ENCODE data around the gene MIGA2.

MIGA2 gene

DNA sequence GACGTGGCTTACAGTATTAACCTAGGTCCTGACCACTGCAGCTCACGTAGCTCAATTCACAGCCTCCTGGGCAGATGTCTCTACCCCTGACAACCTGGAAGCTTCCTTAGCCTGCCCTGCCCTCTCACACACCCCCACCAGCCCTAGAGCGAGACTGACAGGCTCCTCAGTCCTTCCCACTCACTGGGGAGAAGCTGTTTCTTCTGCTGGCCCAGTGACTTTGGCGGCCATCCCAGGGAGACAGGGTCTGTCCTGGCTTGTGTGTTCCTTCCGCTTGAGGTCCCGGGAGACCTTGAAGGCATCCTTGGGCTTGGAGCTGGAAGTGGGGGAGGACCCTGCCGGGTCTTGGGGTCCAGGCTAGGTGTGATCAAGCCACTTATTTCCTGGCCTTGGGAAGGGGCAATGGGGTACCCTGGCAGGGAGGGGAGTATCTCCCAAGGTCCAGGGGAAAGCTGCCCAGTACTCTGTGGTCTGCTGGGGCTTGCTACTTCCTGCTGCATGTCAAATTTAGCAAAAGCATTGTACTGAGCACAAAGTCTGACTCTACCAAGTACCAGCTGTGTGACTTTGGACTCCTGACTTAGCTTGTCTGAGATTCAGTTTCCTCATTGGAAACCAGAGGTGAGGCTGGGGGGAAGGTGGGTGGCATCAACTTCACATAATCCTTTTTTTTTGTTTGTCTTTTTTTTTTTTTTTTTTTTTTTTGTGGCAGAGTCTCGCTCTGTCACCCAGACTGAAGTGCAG is 1.9 kb downstream of the MIGA2 start:
- DNase-seq = no peak

DNA sequence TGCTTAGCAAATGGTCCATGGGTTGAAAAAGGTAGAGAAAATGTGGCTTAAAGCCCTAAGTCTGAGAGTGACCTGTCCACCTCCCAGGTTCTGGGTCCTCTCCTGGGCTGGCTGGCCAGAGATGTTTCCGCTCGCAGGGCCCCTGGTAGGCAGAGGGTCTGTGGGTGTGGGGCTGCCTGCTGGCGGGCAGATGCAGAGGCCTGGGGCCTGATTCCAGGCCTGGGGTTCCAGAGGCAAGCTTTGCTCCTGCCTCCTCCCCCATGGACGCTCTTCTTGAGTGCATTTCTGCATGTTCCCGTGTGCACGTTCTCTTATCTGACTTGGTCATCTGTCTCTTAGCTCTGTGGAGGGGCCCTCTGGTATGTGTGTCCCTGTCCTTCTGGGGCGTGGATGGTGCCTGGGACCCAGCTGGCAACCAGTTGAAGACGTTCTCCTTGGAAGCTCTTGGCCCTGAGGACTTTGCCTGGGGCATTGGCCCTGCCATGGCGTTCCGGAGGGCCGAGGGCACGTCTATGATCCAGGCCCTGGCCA is 3.8 kb downstream of the MIGA2 start:
- no peak for DNase-seq

DNA sequence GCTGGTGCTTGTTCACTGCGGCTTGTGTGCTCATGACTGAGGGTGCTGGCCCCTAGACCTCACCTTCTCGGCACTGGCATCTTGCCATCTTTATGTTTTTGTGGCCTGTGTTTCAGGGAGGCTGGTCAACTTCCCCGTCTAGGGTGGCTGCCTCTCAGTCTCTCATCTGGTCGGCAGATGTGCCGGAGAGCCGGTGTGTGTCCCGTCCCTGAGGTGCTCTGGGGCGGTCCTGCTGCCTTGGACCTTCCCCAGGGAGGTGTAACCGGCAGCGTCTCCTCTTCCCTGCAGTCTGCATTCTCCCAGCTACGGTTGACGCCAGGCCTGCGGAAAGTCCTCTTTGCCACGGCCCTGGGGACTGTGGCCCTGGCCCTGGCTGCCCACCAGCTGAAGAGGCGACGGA is 5.6 kb downstream of the MIGA2 start:
- no peak for DNase-seq

DNA sequence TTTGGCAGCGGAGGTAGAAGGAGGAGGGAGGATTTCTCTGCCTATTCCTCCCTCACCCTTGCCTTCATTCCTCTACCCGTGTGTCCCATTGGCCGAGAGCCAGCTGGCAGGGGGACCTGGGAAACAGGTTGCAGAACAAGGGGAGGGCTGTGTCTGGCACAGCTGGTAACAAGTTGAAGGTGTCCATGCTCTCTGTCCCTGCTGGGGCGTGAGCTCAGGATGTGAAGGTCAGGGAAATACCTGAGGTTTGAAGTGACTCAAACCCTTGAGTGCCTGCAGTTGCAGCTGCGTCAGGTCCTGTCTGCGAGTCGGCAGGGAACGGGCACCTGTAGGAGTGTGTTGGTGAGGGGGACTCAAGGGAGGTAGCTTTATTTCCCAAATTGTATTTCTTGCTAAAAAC is 16.2 kb downstream of the MIGA2 start:
- DNase-seq = no peak

DNA sequence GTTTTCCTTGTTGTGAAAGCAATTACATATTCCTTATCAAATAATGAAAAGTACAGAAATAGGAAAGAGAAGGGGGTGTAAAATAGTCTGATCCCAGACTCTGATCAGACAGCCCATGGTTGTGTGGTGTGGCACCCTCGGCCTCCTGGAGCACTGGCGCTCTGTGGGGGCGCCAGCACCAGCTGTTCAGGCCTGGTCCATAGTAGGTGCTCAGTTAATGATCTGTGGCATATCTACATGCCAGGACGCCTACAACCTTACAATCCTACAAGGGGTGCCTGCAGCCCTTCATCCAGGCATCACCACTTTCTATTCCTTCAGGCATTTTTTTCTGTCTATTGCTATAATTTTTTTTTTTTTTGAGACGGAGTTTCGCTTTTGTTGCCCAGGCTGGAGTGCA is 16.6 kb downstream of the MIGA2 start:
- no peak for DNase-seq

DNA sequence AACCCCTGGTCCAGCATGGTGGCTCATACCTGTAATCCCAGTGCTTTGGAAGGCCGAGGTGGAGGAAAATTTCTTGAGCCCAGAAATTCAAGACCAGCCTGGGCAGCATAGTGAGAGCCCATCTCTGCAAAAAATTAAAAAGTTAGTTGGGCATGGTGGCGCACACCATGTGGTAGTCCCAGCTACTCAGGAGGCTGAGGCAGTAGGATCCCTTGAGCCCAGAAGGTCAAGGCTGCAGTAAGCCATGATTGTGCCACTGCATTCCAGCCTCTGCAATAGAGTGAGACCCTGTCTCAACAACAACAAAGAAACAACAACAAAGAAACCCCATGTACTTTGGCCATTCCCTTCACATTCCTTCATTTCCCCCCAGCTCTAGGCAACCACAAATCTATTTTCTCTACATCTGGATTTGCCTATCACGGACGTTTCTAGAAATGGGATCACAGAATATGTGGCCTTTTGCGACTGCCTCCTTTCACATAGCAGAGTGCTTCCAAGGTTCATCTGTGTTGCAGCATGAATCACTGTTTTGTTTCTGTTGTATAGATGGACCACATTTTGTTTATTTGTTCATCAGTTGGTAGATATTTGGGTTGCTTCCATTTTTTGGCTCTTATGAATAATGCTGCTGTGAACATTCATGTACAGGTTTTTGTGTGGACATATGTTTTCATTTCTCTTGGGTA is 17.9 kb downstream of the MIGA2 start:
- DNase-seq = no peak

DNA sequence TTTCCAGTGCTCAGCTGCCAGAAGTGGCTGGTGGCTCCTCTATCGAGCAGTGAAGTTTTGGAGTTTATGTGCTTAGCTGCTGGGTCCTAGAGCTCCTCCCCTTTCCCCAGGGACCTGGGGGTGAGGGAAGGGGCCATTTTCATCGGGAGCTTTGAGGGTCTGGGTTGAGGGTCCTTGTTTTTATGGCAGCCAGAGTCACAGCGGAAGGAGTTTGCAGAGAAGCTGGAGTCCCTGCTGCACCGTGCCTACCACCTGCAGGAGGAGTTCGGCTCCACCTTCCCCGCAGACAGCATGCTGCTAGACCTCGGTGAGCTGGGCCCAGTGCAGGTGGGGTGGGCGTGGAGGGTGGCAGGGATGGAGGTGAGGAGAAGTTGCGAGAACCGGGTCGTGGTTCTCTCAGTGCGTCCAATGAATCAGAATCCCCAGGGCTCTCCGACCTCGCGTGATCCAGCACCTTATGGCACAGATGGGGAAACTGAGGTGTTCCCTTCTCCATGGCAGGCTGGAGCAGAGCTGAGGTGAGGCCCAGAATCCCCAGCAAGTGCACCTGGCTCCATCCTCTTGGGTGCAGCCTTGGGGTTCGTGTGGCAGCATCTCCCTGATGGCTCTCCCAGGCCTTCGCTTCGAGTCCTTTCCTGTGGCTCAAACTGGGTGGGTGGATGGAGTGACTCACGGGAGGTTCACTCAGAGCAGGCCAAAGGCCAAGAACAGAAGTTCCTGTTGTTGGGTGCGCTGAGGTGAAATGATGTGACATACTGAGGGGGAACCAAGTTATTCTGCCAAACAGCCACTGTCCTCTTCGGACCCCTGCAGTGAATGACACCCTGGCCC is 22.8 kb downstream of the MIGA2 start:
- DNase-seq = no peak

DNA sequence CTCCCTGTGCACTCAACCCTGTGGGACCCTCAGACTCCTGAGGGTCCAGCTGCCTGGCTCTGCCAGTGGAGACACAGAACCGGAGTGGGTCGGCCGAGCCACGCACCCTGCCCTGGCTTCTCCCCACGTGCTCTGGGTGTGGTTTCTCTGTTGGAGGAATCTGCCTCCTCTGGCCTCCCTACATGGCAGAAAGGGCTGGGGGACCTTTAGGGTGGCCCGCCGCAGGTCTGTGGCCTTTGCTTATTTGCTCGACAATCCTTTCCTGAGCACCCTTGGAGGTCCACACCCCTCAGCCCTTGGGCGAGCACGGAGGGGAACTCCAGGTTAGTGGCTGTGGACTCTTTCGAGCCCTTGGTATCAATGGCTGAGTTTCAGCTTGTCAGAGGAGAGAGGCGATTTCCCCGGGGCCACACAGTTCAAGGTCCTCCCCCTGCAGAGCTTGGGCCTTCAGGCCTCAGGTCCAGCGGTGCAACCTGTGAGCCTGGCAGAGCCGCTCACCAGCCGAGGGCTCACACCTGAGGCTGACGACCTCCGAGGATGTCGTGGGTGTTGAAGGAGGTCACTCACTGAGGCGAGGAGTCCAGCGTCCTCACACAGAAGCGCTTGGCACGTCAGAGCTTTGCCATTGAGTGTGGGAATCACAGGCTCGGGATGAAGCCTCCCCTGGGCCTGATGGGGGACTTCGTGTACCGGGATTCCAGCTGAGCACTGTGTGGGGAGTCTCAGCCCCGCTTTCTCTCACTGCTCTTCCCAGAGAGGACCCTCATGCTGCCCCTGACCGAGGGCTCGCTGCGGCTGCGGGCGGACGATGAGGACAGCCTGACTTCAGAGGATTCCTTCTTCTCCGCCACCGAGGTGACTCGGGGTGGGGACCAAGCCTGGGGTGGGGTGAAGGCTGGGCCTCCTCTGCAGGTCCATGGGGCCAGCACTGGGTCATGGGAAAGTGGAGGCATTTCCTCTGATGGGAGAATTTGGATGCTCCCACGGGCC is 23.7 kb downstream of the MIGA2 start:
- DNase-seq = no peak

DNA sequence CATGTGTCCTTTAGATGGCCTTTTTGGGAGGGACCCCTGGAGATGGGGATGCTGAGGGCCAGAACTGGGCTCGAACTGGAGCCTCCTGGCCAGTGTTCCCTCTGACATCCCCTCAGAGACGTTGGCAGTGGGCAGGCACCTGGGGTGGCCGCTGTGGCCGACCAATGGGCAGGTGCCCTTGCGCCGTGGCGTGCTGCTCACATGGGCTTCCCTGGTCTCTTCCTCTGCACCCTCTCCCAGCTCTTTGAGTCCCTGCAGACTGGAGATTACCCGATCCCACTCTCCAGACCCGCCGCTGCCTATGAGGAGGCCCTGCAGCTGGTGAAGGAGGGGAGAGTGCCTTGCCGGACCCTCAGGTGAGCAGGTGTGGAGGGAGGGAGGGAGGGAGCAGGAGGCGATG is 24.6 kb downstream of the MIGA2 start:
- DNase-seq = no peak

DNA sequence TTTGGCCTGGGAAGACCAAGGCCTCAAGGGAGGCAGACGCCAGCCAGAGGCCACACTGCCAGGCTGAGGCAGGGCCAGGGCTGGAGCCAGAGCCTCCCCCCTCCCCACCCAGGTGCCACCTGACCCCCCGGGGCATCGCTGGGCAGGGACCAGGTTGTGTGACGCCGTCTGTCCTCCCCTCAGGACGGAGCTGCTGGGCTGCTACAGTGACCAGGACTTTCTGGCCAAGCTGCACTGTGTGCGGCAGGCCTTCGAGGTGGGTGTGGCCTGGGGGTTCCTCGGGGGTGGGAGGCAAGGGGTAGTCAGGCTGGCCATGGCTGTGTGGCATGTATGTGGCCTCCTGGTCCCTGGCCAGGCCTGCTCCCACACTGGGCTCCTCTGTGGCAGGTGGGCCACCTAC is 26.6 kb downstream of the MIGA2 start:
- no peak for DNase-seq

DNA sequence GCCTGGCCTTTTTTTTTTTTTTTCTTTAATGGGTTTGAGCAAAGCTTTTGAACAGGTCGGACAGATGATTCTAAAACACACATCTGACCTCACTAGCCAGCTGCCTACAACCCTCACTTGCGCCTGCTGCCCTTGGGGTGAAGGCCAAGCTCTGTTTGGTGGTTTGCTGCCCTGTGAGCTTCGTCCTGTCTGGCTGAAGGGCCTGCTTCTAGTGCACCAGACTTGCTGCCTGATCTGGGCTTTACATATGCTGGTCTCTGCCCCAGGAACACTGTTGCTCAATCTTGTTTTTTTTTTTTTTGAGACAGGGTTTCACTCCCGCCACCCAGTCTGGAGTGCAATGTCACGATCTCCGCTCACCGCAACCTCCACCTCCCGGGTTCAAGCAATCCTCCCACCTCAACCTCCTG is 28.1 kb downstream of the MIGA2 start:
- no peak for DNase-seq

DNA sequence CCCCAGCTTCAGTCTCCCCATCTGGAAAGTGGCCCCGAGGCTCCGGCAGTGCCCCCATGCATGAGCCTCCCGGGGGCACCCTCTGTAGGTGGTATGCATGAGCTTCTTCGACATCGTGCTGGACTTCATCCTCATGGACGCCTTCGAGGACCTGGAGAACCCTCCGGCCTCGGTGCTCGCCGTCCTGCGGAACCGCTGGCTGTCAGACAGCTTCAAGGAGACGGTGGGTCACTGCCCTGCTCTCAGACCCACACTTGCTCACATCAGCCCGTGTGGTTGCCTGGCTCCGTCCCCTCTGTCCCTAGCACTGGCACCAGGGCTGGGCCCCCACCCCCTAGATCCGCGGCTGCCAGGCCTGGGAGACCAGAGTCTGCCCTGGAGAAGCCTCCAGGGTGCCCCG is 31.7 kb downstream of the MIGA2 start:
- no peak for DNase-seq

DNA sequence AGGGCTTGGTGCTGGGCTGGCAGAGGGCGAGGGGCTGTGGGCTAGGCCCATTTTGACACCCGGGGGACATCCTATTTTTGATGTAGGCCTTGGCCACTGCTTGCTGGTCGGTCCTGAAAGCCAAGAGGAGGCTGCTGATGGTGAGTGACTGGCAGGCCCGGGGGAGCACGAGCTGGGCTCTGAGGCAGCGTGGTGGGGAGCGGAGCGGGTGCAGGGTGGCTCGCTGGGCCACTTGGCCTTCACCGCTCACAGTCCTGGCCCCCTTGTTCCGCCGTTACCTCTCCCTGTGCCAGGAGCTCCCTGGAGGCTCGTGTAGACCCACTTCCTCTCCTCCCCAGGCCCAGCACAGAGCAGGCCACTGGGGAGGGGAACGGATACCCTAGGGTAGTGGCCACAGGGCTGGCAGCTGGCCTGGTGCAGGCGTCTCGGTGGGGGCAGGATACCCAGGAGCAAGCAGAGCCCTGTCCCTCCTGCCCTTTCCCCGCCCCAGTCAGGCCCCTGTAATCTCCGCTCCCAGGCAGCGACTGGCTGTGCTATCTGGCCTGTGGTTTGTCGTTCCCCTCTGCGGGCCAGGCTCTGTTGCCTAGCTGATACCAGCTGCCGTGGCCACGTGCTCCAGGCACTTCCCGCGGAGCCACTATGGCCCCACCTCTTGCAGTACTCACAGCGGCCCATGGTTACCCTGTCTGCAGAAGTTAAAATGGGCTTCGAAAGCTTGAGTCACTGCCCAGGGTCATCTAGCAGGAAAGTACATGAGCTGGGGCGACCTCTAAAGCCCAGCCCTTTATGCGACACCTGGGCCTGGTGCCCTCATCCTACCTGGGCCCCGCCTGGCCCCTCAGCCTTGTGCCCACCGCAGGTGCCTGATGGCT is 32.8 kb downstream of the MIGA2 start:
- DNase-seq = peak; percentile 55 to 79

DNA sequence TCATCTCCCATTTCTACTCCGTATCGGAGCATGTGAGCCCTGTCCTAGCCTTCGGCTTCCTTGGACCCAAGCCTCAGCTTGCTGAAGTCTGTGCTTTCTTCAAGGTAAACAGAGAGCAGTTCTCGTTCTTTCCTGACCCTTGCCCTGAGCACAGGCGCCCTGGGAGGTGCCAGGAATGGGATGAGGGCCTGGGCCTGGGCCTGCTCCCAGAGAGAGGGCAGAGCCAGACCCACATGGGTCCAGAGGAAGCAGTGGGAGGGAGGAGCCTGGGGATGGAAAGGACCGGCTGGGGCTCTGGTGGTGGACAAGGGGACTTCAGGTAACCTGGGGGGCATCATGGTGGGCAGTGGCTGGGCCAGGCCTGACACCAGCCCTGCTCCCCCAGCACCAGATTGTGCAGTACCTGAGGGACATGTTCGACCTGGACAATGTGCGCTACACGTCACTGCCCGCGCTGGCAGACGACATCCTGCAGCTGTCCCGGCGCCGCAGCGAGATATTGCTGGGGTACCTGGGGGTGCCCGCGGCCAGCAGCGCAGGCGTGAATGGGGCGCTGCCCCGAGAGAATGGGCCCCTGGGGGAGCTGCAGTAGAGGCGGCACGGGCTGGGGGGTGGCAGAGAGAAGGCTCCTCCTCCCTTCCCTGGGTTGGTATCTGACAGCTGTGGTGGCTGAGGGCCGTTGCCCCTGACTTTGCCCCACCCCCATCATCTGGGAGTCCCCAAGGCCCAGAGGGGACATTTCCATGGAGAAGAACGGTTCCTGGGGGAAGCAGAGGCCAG is 33.6 kb downstream of the MIGA2 start:
- no peak for DNase-seq

DNA sequence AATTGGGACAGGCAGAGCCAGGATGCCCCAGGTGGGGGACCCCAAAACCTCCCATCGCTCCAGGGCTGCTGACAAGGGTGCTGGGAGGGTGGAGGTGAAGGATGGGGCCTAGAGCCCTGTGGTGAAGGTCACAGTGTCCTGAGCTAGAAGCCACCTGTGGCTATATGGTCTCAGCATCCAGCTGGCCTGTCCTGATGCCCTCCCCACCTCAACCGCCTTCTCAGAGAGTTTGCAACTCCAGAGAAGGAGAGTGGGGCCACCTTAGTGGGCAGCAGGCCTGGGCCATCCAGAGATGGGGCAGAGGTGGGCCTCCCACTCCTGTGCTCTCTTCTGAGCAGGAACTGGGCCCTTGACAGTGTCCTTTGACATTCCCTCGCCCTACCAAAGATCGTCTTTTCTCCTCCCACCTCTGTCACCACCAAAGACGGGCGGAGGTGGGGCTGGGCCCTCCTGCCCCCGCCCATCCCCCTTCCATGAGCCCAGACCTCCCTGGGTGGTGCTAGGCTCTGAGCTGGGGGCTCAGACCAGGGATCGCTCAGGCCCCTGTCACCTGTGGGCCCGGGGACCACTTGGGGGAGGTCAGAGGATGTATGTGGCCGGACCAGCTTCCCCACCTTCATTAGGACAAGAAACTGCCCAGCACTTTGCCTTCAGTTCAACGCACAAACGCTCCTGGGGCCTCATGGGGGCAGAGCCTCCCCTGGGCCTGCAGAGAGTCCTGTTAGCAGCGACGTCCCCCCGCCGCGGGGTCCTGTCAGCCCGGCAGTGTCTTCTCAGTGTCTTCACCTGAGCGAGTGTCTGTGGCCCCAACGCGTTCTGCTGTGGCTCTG is 34.5 kb downstream of the MIGA2 start:
- no peak for DNase-seq

DNA sequence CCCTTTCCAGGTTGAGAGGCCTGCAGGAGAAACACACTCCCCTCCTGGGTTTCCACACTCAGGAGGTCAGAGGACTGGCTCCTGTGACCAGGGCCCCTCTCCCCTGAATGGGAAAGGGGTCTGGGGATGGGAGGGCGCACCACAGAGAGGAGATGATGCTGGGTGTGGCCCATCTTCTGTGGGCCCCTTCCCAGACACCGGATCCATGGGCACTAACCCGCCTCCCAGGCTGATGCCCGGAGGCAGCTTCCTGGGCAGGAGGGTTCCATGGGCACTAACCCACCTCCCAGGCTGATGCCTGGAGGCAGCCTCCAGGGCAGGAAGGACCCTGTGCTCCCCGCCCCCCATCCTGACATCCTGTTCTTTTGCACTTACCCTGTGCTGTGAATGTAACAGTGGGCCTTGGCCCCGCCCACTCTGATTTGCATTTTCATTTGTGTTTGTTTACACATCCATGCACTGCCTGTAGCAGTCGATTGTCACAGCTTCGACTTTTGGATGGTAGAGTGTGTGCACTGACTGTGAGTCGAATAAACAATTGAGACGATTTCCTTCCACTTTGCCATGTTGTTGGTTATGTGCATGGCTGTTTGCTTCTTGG is 35.2 kb downstream of the MIGA2 start:
- DNase-seq = peak; percentile 6 to 12

DNA sequence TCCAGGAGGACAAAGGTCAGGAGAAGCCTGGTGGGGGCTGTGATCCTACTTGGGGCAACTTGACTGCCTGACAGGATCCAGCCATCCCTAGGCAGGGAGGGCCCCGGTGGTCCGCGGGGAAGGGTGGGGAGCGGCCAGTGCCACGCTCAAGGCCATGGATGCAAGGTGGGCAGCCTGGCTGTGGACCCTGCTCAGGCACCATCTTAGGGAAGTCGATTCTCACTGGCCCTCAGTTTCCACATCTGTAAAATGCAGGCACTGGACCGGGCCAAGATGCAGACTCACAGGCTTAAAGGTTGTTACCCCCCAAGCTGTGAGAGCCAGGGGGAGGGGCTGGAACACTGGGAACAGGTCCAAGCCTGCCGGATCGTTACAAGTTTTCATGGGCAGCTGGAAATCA is 35.7 kb downstream of the MIGA2 start:
- DNase-seq = no peak

DNA sequence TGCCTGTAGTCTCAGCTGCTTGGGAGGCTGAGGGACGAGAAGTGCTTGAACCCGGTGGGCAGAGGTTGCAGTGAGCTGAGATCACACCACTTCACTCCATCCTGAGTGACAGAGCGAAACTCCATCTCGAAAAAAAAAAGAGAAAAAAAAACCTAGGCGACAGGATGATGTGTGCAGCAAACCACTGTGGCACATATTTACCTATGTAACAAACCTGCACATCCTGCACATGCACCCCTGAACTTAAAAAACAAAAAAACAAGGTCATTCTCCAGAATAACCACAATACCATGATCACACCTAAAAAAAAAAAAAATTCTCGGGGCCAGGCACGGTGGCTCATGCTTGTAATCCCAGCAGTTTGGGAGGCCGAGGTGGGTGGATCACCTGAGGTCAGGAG is 37.0 kb downstream of the MIGA2 start:
- DNase-seq = peak in 1 of 2 donors; percentile 13

DNA sequence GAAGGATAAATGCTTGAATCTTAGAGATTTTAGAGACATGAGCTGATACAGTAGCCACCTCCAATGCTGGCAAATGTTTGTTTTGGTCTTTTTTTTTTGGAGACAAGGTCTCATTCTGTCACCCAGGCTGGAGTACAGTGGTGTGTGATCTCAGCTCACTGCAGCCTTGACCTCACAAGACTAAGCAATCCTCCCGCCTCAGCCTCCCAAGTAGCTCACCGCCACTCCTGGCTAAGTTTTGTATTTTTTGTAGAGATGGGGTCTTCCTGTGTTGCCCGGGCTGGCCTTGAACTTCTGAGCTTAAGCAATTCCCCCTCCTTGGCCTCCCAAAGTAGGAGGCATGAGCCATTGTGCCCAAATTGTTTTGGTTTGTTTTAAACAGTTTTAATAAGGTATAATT is 37.7 kb downstream of the MIGA2 start:
- DNase-seq = no peak
